Measurements from ENCODE around the gene PRAC2. TPM values are rescaled to one million over a fixed set of nuclear protein-coding genes. Genes with fewer than 3 reads are reported as not detected.

The PRAC2 gene
- total and polyA plus RNA-seq, 2 donors (not counting 1 experiment from before 2014, with no cell fraction given) = not detected

DNA sequence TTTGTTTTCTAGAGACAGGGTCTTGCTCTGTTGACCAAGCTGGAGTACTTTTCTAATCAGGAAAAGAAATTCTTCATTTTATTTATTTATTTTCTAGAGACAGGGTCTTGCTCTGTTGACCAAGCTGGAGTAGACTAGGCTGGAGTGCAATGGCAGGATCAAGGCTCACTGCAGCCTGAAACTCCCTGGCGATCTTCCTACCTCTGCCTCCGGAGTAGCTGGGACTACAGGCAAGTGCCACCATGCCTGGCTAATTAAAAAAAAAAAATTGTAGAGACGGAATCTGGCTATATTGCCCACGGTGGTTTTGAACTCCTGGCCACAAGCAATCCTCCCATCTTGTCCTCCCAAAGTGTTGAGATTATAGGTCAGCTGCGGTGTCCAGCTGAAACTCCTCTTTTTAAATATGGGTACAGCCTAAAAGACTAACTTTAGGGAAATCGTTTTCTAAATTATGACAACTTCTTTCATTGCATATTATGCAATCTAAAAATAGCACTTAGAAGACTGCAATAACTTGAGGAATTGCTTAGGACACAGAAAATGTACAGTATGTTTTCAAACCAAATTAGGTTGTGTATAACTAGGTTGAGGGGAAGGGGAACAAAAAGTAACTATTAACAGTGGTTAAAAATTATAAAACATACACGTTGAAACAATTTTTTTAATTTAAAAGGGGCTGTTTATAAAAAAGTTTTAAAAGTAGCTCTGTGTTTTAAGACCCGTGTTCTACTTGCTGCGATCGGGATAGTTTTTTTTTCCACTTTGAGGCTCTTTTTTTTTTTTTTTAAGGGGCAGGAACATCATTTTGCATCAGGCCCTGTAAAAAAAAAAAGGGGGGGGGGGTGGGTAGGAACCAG is 5.4 kb upstream of the PRAC2 start:
- DNase-seq (ENCODE audit: low read depth in 2 of 2) = no peak
- no peak overlapping the region for H3K4me3 ChIP-seq (replicated peaks in 1 of 4; ENCODE audit: control extremely low read depth in 1 of 4, insufficient read depth in 1 of 4, low read depth in 3 of 4, low read length in 4 of 4)
- peaks cover 61% of the 10 kb centered on the region for H3K27me3 ChIP-seq (ENCODE audit: control insufficient read depth, insufficient read depth, low read length)
- no peak overlapping the region for H3K9ac ChIP-seq (ENCODE audit: insufficient read depth, low read length)
- H3K36me3 ChIP-seq (ENCODE audit: control insufficient read depth, insufficient read depth, low read length) = no peaks in the 10 kb centered on the region
- H2AFZ ChIP-seq (ENCODE audit: low read length) = no peak overlapping the region
- H3K4me1 ChIP-seq (ENCODE audit: control insufficient read depth, extremely low read depth, insufficient read depth, low read length) = no peaks in the 10 kb centered on the region
- TF ChIP-seq, protein P1, sequence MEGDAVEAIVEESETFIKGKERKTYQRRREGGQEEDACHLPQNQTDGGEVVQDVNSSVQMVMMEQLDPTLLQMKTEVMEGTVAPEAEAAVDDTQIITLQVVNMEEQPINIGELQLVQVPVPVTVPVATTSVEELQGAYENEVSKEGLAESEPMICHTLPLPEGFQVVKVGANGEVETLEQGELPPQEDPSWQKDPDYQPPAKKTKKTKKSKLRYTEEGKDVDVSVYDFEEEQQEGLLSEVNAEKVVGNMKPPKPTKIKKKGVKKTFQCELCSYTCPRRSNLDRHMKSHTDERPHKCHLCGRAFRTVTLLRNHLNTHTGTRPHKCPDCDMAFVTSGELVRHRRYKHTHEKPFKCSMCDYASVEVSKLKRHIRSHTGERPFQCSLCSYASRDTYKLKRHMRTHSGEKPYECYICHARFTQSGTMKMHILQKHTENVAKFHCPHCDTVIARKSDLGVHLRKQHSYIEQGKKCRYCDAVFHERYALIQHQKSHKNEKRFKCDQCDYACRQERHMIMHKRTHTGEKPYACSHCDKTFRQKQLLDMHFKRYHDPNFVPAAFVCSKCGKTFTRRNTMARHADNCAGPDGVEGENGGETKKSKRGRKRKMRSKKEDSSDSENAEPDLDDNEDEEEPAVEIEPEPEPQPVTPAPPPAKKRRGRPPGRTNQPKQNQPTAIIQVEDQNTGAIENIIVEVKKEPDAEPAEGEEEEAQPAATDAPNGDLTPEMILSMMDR (conservative IDR thresholded peaks at IDR 0.05 in 1 of 2, IDR thresholded peaks at IDR 0.05 in 1 of 2; ENCODE audit: low read depth in 1 of 2, low read length in 2 of 2) = no peak
- no peak for TF ChIP-seq EZH2 (IDR thresholded peaks at IDR 0.05; ENCODE audit: low read length, missing control alignments)
- H3K79me2 ChIP-seq (ENCODE audit: control insufficient read depth, insufficient read depth, low read length) = no peaks in the 10 kb centered on the region
- no peak overlapping the region for H3K27ac ChIP-seq (ENCODE audit: insufficient read depth, low read length)
- H4K20me1 ChIP-seq (ENCODE audit: control insufficient read depth, extremely low read depth, insufficient read depth, low read length) = no peaks in the 10 kb centered on the region
- H3K4me2 ChIP-seq (ENCODE audit: extremely low read depth, insufficient read depth, low read length) = no peak overlapping the region
- no peaks in the 10 kb centered on the region for H3K9me3 ChIP-seq (ENCODE audit: control insufficient read depth, insufficient read depth, low read depth, low read length)

DNA sequence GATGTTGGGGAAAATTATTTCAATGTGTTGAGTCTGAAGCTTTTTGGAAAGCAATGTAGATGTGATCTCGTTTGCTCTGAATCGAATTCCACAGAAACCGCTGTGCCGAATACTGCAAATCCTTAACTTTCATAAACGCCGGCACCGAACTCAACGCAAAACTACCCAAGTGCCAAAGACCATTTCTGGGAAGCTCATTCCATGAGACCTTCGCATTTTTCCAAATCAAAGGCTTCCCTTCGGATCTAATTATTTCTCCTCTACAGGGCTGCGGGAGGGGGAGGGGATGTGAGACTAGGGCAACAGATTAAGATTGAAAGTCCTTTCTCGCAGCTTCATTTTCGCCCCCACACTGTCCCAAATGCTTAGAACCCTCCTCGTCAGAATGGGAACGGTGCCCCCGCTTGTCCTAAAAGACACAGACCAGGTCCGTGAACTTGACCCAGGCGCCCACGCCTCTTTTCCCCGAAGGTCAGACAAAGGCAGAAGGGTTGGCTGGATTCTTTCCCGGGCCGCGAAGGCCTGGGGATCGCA is 4.7 kb upstream of the PRAC2 start:
- no peak for DNase-seq (ENCODE audit: low read depth in 2 of 2)
- Histone ChIP-seq H3K4me2 (ENCODE audit: extremely low read depth, insufficient read depth, low read length) (no peak overlapping the region), H3K27ac (ENCODE audit: insufficient read depth, low read length) (no peak overlapping the region), H3K9ac (ENCODE audit: insufficient read depth, low read length) (no peak overlapping the region), H3K36me3 (ENCODE audit: control insufficient read depth, insufficient read depth, low read length) (no peaks in the 10 kb centered on the region), H3K27me3 (ENCODE audit: control insufficient read depth, insufficient read depth, low read length) (peaks cover 68% of the 10 kb centered on the region), H2AFZ (ENCODE audit: low read length) (no peak overlapping the region), H3K79me2 (ENCODE audit: control insufficient read depth, insufficient read depth, low read length) (no peaks in the 10 kb centered on the region), H3K9me3 (ENCODE audit: control insufficient read depth, insufficient read depth, low read depth, low read length) (no peaks in the 10 kb centered on the region), H3K4me3 (replicated peaks in 1 of 4; ENCODE audit: control extremely low read depth in 1 of 4, insufficient read depth in 1 of 4, low read depth in 3 of 4, low read length in 4 of 4) (no peak overlapping the region), H4K20me1 (ENCODE audit: control insufficient read depth, extremely low read depth, insufficient read depth, low read length) (no peaks in the 10 kb centered on the region), H3K4me1 (ENCODE audit: control insufficient read depth, extremely low read depth, insufficient read depth, low read length) (no peaks in the 10 kb centered on the region)
- no peak for TF ChIP-seq EZH2 (IDR thresholded peaks at IDR 0.05; ENCODE audit: low read length, missing control alignments)
- TF ChIP-seq, protein P1 (conservative IDR thresholded peaks at IDR 0.05 in 1 of 2, IDR thresholded peaks at IDR 0.05 in 1 of 2; ENCODE audit: low read depth in 1 of 2, low read length in 2 of 2) = no peak

DNA sequence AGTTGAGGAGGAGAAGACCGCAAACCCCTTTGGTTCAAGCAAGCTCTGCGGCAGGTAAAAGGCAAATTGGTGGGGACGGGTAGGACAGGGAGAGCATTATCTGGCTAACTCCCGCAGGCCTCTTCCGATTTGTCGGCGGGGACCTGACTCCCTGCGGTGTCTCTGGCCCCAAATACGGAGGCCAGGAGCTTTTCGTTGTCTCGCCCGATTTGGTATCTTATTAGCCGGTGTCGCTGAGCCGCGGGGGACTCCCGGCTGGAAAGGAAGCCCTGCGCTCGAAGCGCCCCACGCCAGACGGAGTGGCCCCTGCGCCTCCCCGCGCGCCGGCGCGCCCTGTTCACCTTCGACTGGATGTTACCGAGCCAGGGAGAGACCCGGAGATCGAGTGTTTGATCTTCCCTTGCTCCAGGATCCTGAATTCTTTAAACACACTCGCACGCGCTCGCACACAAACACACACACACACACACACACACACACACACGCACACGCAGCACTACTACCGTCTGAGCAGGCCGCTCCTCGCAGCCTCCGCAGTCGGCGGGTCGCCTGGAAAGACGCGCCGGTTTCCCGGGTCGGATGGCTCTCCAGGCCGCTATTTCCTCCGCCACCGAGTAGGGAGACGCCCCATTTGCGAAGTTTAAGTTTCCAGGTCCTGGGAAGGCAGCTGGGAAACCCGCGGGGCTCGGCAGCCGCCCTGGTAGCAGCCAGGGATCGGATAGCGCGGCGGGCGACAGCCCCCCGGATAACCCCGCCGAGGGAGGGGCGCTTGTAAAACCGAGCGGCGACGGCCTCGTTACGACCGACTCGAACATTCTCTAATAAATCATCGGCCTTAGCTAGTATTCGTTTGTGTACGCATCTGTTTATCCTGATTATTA is 4.0 kb upstream of the PRAC2 start:
- Histone ChIP-seq H3K9ac (ENCODE audit: insufficient read depth, low read length) (no peak overlapping the region), H3K4me2 (ENCODE audit: extremely low read depth, insufficient read depth, low read length) (no peak overlapping the region), H3K4me3 (replicated peaks in 1 of 4; ENCODE audit: control extremely low read depth in 1 of 4, insufficient read depth in 1 of 4, low read depth in 3 of 4, low read length in 4 of 4) (no peak overlapping the region), H3K9me3 (ENCODE audit: control insufficient read depth, insufficient read depth, low read depth, low read length) (no peaks in the 10 kb centered on the region), H3K4me1 (ENCODE audit: control insufficient read depth, extremely low read depth, insufficient read depth, low read length) (no peaks in the 10 kb centered on the region), H3K79me2 (ENCODE audit: control insufficient read depth, insufficient read depth, low read length) (no peaks in the 10 kb centered on the region), H3K27ac (ENCODE audit: insufficient read depth, low read length) (no peak overlapping the region), H3K27me3 (ENCODE audit: control insufficient read depth, insufficient read depth, low read length) (peaks cover 75% of the 10 kb centered on the region), H3K36me3 (ENCODE audit: control insufficient read depth, insufficient read depth, low read length) (no peaks in the 10 kb centered on the region), H4K20me1 (ENCODE audit: control insufficient read depth, extremely low read depth, insufficient read depth, low read length) (no peaks in the 10 kb centered on the region), H2AFZ (ENCODE audit: low read length) (no peak overlapping the region)
- DNase-seq (ENCODE audit: low read depth in 2 of 2) = no peak
- peak; percentile 90 for TF ChIP-seq EZH2 (IDR thresholded peaks at IDR 0.05; ENCODE audit: low read length, missing control alignments)
- TF ChIP-seq, protein P1 (conservative IDR thresholded peaks at IDR 0.05 in 1 of 2, IDR thresholded peaks at IDR 0.05 in 1 of 2; ENCODE audit: low read depth in 1 of 2, low read length in 2 of 2) = no peak

Measured in fibroblast of lung (primary cell).